GM12878 (cell line): ENCODE data around the gene SLC6A12.

Experiments
- CHD2 ChIP-seq: IDR thresholded peaks from 2 replicates; pipeline ENCODE4 v1.6.1; 2011; ENCODE audit warnings: low read depth, low read length, improper control_type of control experiment, borderline replicate concordance
- EZH2 ChIP-seq: IDR thresholded peaks from 2 replicates; pipeline ENCODE4 v1.6.1; 2012; ENCODE audit warnings: low read depth, mild to moderate bottlenecking, control low read depth, inconsistent platforms, low read length, borderline replicate concordance; ENCODE audit not compliant: control insufficient read depth
- TBL1XR1 ChIP-seq: IDR thresholded peaks from 2 replicates; pipeline ENCODE4 v1.6.1; 2012; ENCODE audit warnings: low read depth, low read length, improper control_type of control experiment
- ZNF384 ChIP-seq: IDR thresholded peaks from 2 replicates; pipeline ENCODE4 v1.6.1; 2012; ENCODE audit warnings: low read depth, mild to moderate bottlenecking, low read length, improper control_type of control experiment, borderline replicate concordance

GRCh38 chr12:171743-172676 lies 41.9 kb downstream of the SLC6A12 start:
- TF ChIP-seq TBL1XR1, result no peak
- no peak for TF ChIP-seq CHD2
- TF ChIP-seq EZH2, result no peak
- TF ChIP-seq ZNF384, result no peak
